GOT3 (cell line): Measurements from ENCODE around the gene HINT3.
"Not testable (repeated sequence)": the region's sequence is repeated elsewhere in the genome, so short reads cannot be mapped to it uniquely, and the experiment has no call there.

ENCODE experiments used
- DNase-seq: peaks from one replicate; lab custom pipeline; 2025; ENCODE audit warnings: mixed read lengths; lab: John Stamatoyannopoulos, UW

HINT3 gene

GRCh38 chr6:126002755-126003679, 46.4 kb downstream of the HINT3 start:
- DNase-seq: no peak

- no peak for DNase-seq
Observed at GRCh38 chr6:126007800-126008199, 51.2 kb downstream of the HINT3 start.

GRCh38 chr6:126010040-126010439, 53.5 kb downstream of the HINT3 start:
- no peak for DNase-seq

GRCh38 chr6:126015863-126016262, 59.3 kb downstream of the HINT3 start:
- no peak for DNase-seq

GRCh38 chr6:126016591-126016990, 60.0 kb downstream of the HINT3 start:
- no peak for DNase-seq

- no peak for DNase-seq
Observed at GRCh38 chr6:126017668-126018067, 61.1 kb downstream of the HINT3 start.

GRCh38 chr6:126020305-126021050, 63.9 kb downstream of the HINT3 start:
- no peak for DNase-seq

GRCh38 chr6:126023474-126023873, 66.9 kb downstream of the HINT3 start:
- not testable (repeated sequence) for DNase-seq

GRCh38 chr6:126026001-126026400, 69.4 kb downstream of the HINT3 start:
- DNase-seq: no peak

- DNase-seq: no peak
Observed at GRCh38 chr6:126027601-126028000, 71.0 kb downstream of the HINT3 start.
